ENCODE measurements around the gene ANO3.

GRCh38 chr11:26442131-26442530 is 110.2 kb downstream of the ANO3 start:
- TF ChIP-seq CTCF (IDR thresholded peaks at IDR 0.05; ENCODE audit: extremely low read depth in 1 of 2, insufficient read depth in 1 of 2, low read depth in 1 of 2, low read length in 2 of 2): no peak
- TF ChIP-seq POLR2A (IDR thresholded peaks at IDR 0.05; ENCODE audit: low read depth, low read length): no peak
- no peak for TF ChIP-seq EZH2 (IDR thresholded peaks at IDR 0.05; ENCODE audit: borderline replicate concordance, low read depth, low read length, severe bottlenecking)
- no peak for TF ChIP-seq POLR2AphosphoS5 (IDR thresholded peaks at IDR 0.05; ENCODE audit: insufficient read depth, low read depth, low read length)
- TF ChIP-seq FOS (IDR thresholded peaks at IDR 0.05; ENCODE audit: borderline replicate concordance, insufficient read depth, low read length): no peak
- no peak for TF ChIP-seq JUN (IDR thresholded peaks at IDR 0.05; ENCODE audit: borderline replicate concordance, insufficient read depth, insufficient read length, low read depth)
- no peak for TF ChIP-seq MAX (IDR thresholded peaks at IDR 0.05; ENCODE audit: insufficient read depth, insufficient read length)
- no peak for TF ChIP-seq MYC (IDR thresholded peaks at IDR 0.05; ENCODE audit: low read depth, low read length)
- no peak for TF ChIP-seq GATA2 (IDR thresholded peaks at IDR 0.05; ENCODE audit: insufficient read depth, insufficient read length, low read depth, low read length)

Data from endothelial cell of umbilical vein (primary cell).